K562 (cell line): Measurements from ENCODE around the gene LRRC74B. TPM values are rescaled to one million over a fixed set of nuclear protein-coding genes. Genes with fewer than 3 reads are reported as not detected.
A peak's percentile ranks its signal among the peaks of the same experiment; 100 is the strongest.

Experiments
- CBFB ChIP-seq: sonication (generic); formaldehyde crosslinking; IDR thresholded peaks from 2 replicates; pipeline ENCODE4 v1.4.0; 2020; ENCODE audit warnings: mild to moderate bottlenecking, missing genetic modification reagents
- E2F3 ChIP-seq: fragments of 250-450 bp; sonication (Bioruptor Pico); IDR thresholded peaks from 2 replicates; pipeline ENCODE4 v1.4.0; 2020; ENCODE audit warnings: mild to moderate bottlenecking
- HDAC6 ChIP-seq: IDR thresholded peaks from 2 replicates; pipeline ENCODE4 v1.6.1; 2012; ENCODE audit warnings: low read depth, mild to moderate bottlenecking, control low read depth, inconsistent platforms, low read length, moderate library complexity
- HNRNPLL ChIP-seq: fragments of 200-400 bp; formaldehyde crosslinking; IDR thresholded peaks from 2 replicates; pipeline ENCODE4 v1.6.1; 2017; ENCODE audit warnings: low read length, low read depth, mild to moderate bottlenecking; ENCODE audit not compliant: poor library complexity, severe bottlenecking
- POLR2A ChIP-seq: fragments of 450-650 bp; conservative IDR thresholded peaks from 2 replicates; pipeline ENCODE4 v1.6.1; 2016
- RBM17 ChIP-seq: fragments of 200-400 bp; formaldehyde crosslinking; IDR thresholded peaks from 2 replicates; pipeline ENCODE4 v1.6.1; 2017; ENCODE audit warnings: low read depth, mild to moderate bottlenecking, low read length, borderline replicate concordance
- SMARCB1 ChIP-seq: IDR thresholded peaks from 2 replicates; pipeline ENCODE4 v1.6.1; 2011; ENCODE audit warnings: improper control_type of control experiment, low read depth; ENCODE audit not compliant: insufficient read length
- polyA plus RNA-seq, 8 experiments: library from polyadenylated mRNA; depleted of rRNA in 4 of 8; stranded (reverse) in 5 of 8; unstranded in 3 of 8; fragments of >200 nt; fragmentation: Nextera tagmentation in 2 of 8; fragmentation: Illumina TruSeq in 1 of 8; extraction: Ambion mirVana in 2 of 8; extraction: Trizol in 1 of 8; gene quantifications; 2 replicates each; pipeline versions ENCODE4 v1.2.1 to v1.2.3, GENCODE V29; 2011 to 2014; ENCODE audit warnings: inconsistent platforms in 1 of 8, missing spikeins in 1 of 8
- total RNA-seq, 7 experiments: library from RNA; depleted of rRNA in 6 of 7; stranded (reverse); fragments of >200 nt in 6 of 7; fragmentation: Illumina TruSeq in 2 of 7; extraction: Trizol in 2 of 7; gene quantifications; 2 replicates each; pipeline versions ENCODE4 v1.2.1 to v1.2.3, GENCODE V29; 2011 to 2021; ENCODE audit warnings: low replicate concordance in 1 of 7
- TF ChIP-seq, protein P1 (sequence below): fragments of 150-350 bp; IDR thresholded peaks from 2 replicates; pipeline ENCODE4 v1.6.1; 2014; ENCODE audit warnings: low read depth, mild to moderate bottlenecking, low read length, borderline replicate concordance
- TF ChIP-seq, protein P2 (sequence below): fragments of 250-450 bp; sonication (Bioruptor Pico); IDR thresholded peaks from 2 replicates; pipeline ENCODE4 v1.4.0; 2020; ENCODE audit warnings: mild to moderate bottlenecking, moderate library complexity
- TF ChIP-seq, protein P3 (sequence below), 2 experiments: fragments of 450-650 bp in 1 of 2; sonication (generic) in 1 of 2; formaldehyde crosslinking in 1 of 2; IDR thresholded peaks; 2 replicates each; pipeline versions ENCODE4 v1.7.1 to v1.9.0; 2016 to 2022; ENCODE audit warnings: inconsistent platforms in 1 of 2, mild to moderate bottlenecking in 1 of 2, missing genetic modification reagents in 1 of 2

LRRC74B gene
- total and polyA plus RNA-seq, 9 of the 15 experiments (the other 6 are each of a cell fraction or from before 2014, with no cell fraction given): not detected

DNA sequence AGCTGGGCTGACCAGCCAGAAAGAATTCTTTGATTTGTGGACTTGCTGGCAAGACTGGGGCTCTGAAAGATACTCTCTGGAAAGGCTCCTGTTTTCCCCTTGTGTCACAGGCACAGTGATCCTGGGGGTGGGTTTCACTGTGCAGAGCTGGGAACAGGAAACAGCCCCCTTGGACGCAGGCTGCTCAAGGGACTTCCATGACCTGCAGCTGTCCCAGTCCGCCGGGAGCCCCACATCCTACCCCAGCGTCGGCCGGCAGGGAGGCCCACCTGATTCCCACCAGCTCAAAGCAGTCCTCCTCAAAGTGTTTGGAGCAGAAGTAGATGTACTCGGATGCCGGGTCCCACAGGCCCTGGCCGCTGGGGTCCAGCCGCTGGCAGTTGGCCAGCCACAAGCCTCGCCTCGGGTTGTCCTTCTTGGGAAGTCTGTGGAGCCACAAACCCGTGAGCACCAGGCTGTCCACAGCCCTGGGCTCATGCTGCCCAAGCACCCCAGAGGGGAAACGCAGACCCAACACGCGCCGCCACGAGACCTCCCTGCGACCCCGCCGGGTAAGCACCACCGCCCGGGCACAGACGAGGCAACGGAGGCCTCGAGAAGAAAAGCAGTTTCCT is 44.7 kb upstream of the LRRC74B start (continued):
- TF ChIP-seq, protein P1, sequence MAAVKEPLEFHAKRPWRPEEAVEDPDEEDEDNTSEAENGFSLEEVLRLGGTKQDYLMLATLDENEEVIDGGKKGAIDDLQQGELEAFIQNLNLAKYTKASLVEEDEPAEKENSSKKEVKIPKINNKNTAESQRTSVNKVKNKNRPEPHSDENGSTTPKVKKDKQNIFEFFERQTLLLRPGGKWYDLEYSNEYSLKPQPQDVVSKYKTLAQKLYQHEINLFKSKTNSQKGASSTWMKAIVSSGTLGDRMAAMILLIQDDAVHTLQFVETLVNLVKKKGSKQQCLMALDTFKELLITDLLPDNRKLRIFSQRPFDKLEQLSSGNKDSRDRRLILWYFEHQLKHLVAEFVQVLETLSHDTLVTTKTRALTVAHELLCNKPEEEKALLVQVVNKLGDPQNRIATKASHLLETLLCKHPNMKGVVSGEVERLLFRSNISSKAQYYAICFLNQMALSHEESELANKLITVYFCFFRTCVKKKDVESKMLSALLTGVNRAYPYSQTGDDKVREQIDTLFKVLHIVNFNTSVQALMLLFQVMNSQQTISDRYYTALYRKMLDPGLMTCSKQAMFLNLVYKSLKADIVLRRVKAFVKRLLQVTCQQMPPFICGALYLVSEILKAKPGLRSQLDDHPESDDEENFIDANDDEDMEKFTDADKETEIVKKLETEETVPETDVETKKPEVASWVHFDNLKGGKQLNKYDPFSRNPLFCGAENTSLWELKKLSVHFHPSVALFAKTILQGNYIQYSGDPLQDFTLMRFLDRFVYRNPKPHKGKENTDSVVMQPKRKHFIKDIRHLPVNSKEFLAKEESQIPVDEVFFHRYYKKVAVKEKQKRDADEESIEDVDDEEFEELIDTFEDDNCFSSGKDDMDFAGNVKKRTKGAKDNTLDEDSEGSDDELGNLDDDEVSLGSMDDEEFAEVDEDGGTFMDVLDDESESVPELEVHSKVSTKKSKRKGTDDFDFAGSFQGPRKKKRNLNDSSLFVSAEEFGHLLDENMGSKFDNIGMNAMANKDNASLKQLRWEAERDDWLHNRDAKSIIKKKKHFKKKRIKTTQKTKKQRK: peak; percentile 31; the same call in 1 of the 2 replicates
- peak; percentile 60; the same call in 1 of the 2 replicates for TF ChIP-seq E2F3 (CRISPR knock-in tag)
- TF ChIP-seq CBFB (CRISPR knock-in tag): no peak
- TF ChIP-seq RBM17: no peak
- TF ChIP-seq, protein P2, sequence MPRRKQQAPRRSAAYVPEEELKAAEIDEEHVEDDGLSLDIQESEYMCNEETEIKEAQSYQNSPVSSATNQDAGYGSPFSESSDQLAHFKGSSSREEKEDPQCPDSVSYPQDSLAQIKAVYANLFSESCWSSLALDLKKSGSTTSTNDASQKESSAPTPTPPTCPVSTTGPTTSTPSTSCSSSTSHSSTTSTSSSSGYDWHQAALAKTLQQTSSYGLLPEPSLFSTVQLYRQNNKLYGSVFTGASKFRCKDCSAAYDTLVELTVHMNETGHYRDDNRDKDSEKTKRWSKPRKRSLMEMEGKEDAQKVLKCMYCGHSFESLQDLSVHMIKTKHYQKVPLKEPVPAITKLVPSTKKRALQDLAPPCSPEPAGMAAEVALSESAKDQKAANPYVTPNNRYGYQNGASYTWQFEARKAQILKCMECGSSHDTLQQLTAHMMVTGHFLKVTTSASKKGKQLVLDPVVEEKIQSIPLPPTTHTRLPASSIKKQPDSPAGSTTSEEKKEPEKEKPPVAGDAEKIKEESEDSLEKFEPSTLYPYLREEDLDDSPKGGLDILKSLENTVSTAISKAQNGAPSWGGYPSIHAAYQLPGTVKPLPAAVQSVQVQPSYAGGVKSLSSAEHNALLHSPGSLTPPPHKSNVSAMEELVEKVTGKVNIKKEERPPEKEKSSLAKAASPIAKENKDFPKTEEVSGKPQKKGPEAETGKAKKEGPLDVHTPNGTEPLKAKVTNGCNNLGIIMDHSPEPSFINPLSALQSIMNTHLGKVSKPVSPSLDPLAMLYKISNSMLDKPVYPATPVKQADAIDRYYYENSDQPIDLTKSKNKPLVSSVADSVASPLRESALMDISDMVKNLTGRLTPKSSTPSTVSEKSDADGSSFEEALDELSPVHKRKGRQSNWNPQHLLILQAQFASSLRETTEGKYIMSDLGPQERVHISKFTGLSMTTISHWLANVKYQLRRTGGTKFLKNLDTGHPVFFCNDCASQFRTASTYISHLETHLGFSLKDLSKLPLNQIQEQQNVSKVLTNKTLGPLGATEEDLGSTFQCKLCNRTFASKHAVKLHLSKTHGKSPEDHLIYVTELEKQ (CRISPR knock-in tag): peak; percentile 80
- TF ChIP-seq POLR2A: no peak
- TF ChIP-seq HNRNPLL: no peak
- no peak for TF ChIP-seq HDAC6
- TF ChIP-seq SMARCB1: no peak
- TF ChIP-seq, protein P3, sequence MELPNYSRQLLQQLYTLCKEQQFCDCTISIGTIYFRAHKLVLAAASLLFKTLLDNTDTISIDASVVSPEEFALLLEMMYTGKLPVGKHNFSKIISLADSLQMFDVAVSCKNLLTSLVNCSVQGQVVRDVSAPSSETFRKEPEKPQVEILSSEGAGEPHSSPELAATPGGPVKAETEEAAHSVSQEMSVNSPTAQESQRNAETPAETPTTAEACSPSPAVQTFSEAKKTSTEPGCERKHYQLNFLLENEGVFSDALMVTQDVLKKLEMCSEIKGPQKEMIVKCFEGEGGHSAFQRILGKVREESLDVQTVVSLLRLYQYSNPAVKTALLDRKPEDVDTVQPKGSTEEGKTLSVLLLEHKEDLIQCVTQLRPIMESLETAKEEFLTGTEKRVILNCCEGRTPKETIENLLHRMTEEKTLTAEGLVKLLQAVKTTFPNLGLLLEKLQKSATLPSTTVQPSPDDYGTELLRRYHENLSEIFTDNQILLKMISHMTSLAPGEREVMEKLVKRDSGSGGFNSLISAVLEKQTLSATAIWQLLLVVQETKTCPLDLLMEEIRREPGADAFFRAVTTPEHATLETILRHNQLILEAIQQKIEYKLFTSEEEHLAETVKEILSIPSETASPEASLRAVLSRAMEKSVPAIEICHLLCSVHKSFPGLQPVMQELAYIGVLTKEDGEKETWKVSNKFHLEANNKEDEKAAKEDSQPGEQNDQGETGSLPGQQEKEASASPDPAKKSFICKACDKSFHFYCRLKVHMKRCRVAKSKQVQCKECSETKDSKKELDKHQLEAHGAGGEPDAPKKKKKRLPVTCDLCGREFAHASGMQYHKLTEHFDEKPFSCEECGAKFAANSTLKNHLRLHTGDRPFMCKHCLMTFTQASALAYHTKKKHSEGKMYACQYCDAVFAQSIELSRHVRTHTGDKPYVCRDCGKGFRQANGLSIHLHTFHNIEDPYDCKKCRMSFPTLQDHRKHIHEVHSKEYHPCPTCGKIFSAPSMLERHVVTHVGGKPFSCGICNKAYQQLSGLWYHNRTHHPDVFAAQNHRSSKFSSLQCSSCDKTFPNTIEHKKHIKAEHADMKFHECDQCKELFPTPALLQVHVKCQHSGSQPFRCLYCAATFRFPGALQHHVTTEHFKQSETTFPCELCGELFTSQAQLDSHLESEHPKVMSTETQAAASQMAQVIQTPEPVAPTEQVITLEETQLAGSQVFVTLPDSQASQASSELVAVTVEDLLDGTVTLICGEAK (IDR thresholded peaks at IDR 0.05): no peak
- TF ChIP-seq, protein P3 (CRISPR knock-in tag; IDR thresholded peaks at IDR 0.05): no peak
